Prostate gland (tissue), 2 donors: ENCODE measurements around the gene ASB8.

ENCODE experiments used
- CTCF ChIP-seq, 4 experiments: fragments of 200-600 bp in 2 of 4; fragments of 450-650 bp in 2 of 4; sonication (generic) in 2 of 4; IDR thresholded peaks; 1 replicate in 3 of 4; 2 replicates in 1 of 4; pipeline ENCODE4 v1.5.1; 2016 to 2019; ENCODE audit warnings: antibody characterized with exemption in 4 of 4, mild to moderate bottlenecking in 2 of 4, moderate library complexity in 2 of 4
- POLR2AphosphoS5 ChIP-seq: sonication (generic); formaldehyde crosslinking; IDR thresholded peaks from one replicate; pipeline ENCODE4 v1.6.1; 2017; ENCODE audit warnings: antibody characterized with exemption

- TF ChIP-seq CTCF (IDR thresholded peaks at IDR 0.05) (no peak), POLR2AphosphoS5 (no peak)
Observed at GRCh38 chr12:48125985-48126384, 31.3 kb downstream of the ASB8 start.
